Calu3 (cell line): ENCODE data around the gene FURIN. TPM values are rescaled to one million over a fixed set of nuclear protein-coding genes. Genes with fewer than 3 reads are reported as not detected.

Experiments
- BruUV-seq: library from RNA; stranded (reverse); fragments of 400-500 nt; replicated peaks from 2 replicates; lab custom pipeline; 2021; lab: Mats Ljungman, UMichigan
- CTCF ChIA-PET: fragments of 300-600 bp; sonication (Branson Sonifier 250); formaldehyde crosslinking; loops from one replicate; lab custom pipeline; 2022; ENCODE audit warnings: antibody characterized with exemption; lab: Charles Lee
- DNase-seq: peaks from one replicate; pipeline ENCODE4 v3.0.0; 2022
- H3K27ac Mint-ChIP-seq: one replicate; pipeline ENCODE4 v1.8.0; 2022; ENCODE audit warnings: mixed read lengths; ENCODE audit not compliant: unreplicated experiment
- H3K27me3 Mint-ChIP-seq: one replicate; pipeline ENCODE4 v1.8.0; 2022; ENCODE audit warnings: mixed read lengths; ENCODE audit not compliant: unreplicated experiment
- H3K36me3 Mint-ChIP-seq: one replicate; pipeline ENCODE4 v1.8.0; 2022; ENCODE audit warnings: mild to moderate bottlenecking, moderate library complexity, mixed read lengths; ENCODE audit not compliant: insufficient read depth, unreplicated experiment
- H3K4me1 Mint-ChIP-seq: one replicate; pipeline ENCODE4 v1.8.0; 2022; ENCODE audit warnings: mild to moderate bottlenecking, low read depth, mixed read lengths; ENCODE audit not compliant: unreplicated experiment
- H3K4me3 Mint-ChIP-seq: one replicate; pipeline ENCODE4 v1.8.0; 2022; ENCODE audit warnings: mild to moderate bottlenecking, low read depth, moderate library complexity, mixed read lengths; ENCODE audit not compliant: unreplicated experiment
- H3K9me3 Mint-ChIP-seq: one replicate; pipeline ENCODE4 v1.8.0; 2022; ENCODE audit warnings: low read depth, mixed read lengths; ENCODE audit not compliant: unreplicated experiment
- CTCF ChIP-seq: fragments of 200-600 bp; IDR thresholded peaks from one replicate; pipeline ENCODE4 v1.8.0; 2022; ENCODE audit warnings: antibody characterized with exemption; ENCODE audit not compliant: unreplicated experiment
- intact Hi-C: fragments of 100-400 bp; cut with micrococcal nuclease; formaldehyde crosslinking; loops from one replicate; pipeline ENCODE4 v1.10.0; 2022; ENCODE audit not compliant: unreplicated experiment
- total RNA-seq: library from RNA; stranded (reverse); gene quantifications from 2 replicates; pipeline ENCODE4 v1.2.3, GENCODE V29; 2022

Gene FURIN
- total RNA-seq, 1 experiment from 2014 or later = 76.6 TPM

DNA sequence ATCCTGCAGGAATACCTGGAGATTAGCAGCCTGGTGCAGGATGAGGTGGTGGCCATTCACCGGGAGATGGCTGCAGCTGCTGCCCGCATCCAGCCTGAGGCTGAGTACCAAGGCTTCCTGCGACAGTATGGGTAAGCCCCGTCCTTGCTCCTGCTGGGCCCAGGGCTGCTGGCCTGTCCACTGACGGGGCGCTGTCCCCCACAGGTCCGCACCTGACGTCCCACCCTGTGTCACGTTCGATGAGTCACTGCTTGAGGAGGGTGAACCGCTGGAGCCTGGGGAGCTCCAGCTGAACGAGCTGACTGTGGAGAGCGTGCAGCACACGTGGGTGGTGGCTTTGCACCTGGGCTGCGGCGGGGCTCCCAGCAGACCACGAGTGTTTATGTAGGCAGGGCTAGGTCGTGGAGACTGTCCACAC lies 20.9 kb downstream of the FURIN start:
- H3K4me1 Mint-ChIP-seq = no peaks in the 10 kb centered on the region
- H3K27me3 Mint-ChIP-seq = peaks cover 25% of the 10 kb centered on the region
- intact Hi-C loops = loop anchor here (5.0 to 10.0 kb wide), 3 partner anchors 72 to 597 kb away; no protein-coding TSS in a partner anchor
- BruUV-seq = no TSS peak
- no peak for TF ChIP-seq CTCF
- DNase-seq = no peak
- CTCF ChIA-PET = no interaction called here
- H3K36me3 Mint-ChIP-seq = no peaks in the 10 kb centered on the region
- no peaks in the 10 kb centered on the region for H3K9me3 Mint-ChIP-seq
- no peak overlapping the region for H3K4me3 Mint-ChIP-seq
- H3K27ac Mint-ChIP-seq = no peak overlapping the region

DNA sequence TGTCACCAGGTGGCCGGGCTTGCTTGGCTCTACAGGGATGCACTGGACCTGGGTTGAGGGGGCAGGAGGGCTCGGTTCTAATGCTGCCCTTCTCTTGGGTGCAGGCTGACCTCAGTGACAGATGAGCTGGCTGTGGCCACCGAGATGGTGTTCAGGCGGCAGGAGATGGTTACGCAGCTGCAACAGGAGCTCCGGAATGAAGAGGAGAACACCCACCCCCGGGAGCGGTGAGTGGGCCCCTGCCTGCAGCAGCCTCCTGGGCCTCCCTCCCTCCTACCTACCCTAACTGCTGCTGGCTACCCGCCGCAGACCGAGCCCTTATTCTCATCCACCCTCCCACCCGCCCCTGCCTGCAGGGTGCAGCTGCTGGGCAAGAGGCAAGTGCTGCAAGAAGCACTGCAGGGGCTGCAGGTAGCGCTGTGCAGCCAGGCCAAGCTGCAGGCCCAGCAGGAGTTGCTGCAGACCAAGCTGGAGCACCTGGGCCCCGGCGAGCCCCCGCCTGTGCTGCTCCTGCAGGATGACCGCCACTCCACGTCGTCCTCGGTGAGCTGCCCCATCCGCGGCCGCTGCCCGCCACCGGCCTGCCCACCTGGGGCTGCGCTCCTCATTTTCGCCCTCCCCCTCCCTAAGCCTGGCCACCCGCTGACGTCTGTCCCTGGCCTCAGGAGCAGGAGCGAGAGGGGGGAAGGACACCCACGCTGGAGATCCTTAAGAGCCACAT lies 21.5 kb downstream of the FURIN start:
- Mint-ChIP-seq H3K36me3 (no peaks in the 10 kb centered on the region), H3K4me1 (no peaks in the 10 kb centered on the region), H3K27me3 (peaks cover 25% of the 10 kb centered on the region), H3K9me3 (no peaks in the 10 kb centered on the region), H3K27ac (no peak overlapping the region), H3K4me3 (no peak overlapping the region)
- TF ChIP-seq CTCF = no peak
- CTCF ChIA-PET = interaction anchor here (0.6 kb wide), 1 partner anchor 530 kb away, joined by 3 read pairs; no protein-coding TSS in a partner anchor
- intact Hi-C loops = loop anchor here (5.0 to 10.0 kb wide), 3 partner anchors 73 to 598 kb away; no protein-coding TSS in a partner anchor
- no TSS peak for BruUV-seq
- no peak for DNase-seq

- no peak for DNase-seq
- Mint-ChIP-seq H3K36me3 (no peaks in the 10 kb centered on the region), H3K4me3 (no peak overlapping the region), H3K4me1 (no peaks in the 10 kb centered on the region), H3K27me3 (peaks cover 32% of the 10 kb centered on the region), H3K9me3 (no peaks in the 10 kb centered on the region), H3K27ac (no peak overlapping the region)
- CTCF ChIA-PET = no interaction called here
- intact Hi-C loops = no loop called here
- BruUV-seq = no TSS peak
- no peak for TF ChIP-seq CTCF
Observed at GRCh38 chr15:90890839-90891238, 22.5 kb downstream of the FURIN start.

DNA sequence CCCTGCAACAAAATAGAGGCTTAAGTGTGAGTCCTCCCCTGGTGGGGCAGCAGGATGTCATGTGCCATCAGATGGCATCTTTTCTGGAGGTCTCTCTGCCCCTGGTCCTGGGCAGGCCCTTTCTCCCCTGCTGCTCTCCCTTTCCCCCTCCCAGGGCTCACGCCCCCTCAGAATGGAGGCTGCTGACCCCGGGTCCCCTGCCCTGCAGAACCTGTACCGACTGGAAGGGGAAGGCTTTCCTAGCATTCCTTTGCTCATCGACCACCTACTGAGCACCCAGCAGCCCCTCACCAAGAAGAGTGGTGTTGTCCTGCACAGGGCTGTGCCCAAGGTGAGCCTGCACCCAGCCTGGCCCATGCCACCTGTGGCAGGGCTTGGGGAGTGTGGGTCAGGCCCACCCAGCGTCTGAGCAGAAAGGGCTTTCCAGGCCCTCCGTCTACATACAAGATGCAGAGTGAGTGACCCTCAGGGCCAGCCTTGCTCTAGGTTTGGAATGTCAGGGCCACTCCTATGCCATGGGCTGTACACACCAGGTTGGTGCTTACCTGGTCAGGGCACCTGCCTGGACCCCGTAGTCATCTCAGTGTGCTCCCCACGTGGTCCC lies 23.1 kb downstream of the FURIN start:
- no TSS peak for BruUV-seq
- Mint-ChIP-seq H3K27me3 (peaks cover 38% of the 10 kb centered on the region), H3K9me3 (no peaks in the 10 kb centered on the region), H3K4me1 (no peaks in the 10 kb centered on the region), H3K4me3 (no peak overlapping the region), H3K36me3 (no peaks in the 10 kb centered on the region), H3K27ac (no peak overlapping the region)
- CTCF ChIA-PET = no interaction called here
- intact Hi-C loops = no loop called here
- DNase-seq = no peak
- no peak for TF ChIP-seq CTCF
